NCI-H187 treated with DMSO at 0.1 percent for 48 hours (cell line): Measurements from ENCODE around the gene SND1.
A peak's percentile ranks its signal among the peaks of the same experiment; 100 is the strongest.

Experiments used
- DNase-seq: peaks from one replicate; lab custom pipeline; 2025; lab: John Stamatoyannopoulos, UW

The SND1 gene

GRCh38 chr7:127907110-127908040, 255.4 kb downstream of the SND1 start:
- DNase-seq, result no peak

GRCh38 chr7:127908430-127909258, 256.6 kb downstream of the SND1 start:
- DNase-seq, result no peak

- DNase-seq, result no peak
Observed at GRCh38 chr7:127909424-127910152, 257.6 kb downstream of the SND1 start.

GRCh38 chr7:127910670-127911069, 258.7 kb downstream of the SND1 start:
- no peak for DNase-seq

GRCh38 chr7:127911968-127912511, 260.0 kb downstream of the SND1 start:
- no peak for DNase-seq

- DNase-seq, result peak; percentile 18
Observed at GRCh38 chr7:127912901-127913300, 260.9 kb downstream of the SND1 start.

- DNase-seq, result no peak
Observed at GRCh38 chr7:127913686-127914085, 261.7 kb downstream of the SND1 start.

GRCh38 chr7:127914693-127915092, 262.7 kb downstream of the SND1 start:
- no peak for DNase-seq

GRCh38 chr7:127916735-127917134, 264.7 kb downstream of the SND1 start:
- DNase-seq, result no peak

- DNase-seq, result no peak
Observed at GRCh38 chr7:127918130-127918529, 266.1 kb downstream of the SND1 start.

GRCh38 chr7:127920787-127921438, 268.9 kb downstream of the SND1 start:
- no peak for DNase-seq

GRCh38 chr7:127922656-127923055, 270.7 kb downstream of the SND1 start:
- no peak for DNase-seq

GRCh38 chr7:127924874-127925273, 272.9 kb downstream of the SND1 start:
- no peak for DNase-seq

GRCh38 chr7:127927348-127927696, 275.3 kb downstream of the SND1 start:
- no peak for DNase-seq

- DNase-seq, result no peak
Observed at GRCh38 chr7:127928222-127928621, 276.2 kb downstream of the SND1 start.

- DNase-seq, result no peak
Observed at GRCh38 chr7:127928852-127929251, 276.9 kb downstream of the SND1 start.

- no peak for DNase-seq
Observed at GRCh38 chr7:127930341-127931328, 278.6 kb downstream of the SND1 start.

GRCh38 chr7:127932076-127932475, 280.1 kb downstream of the SND1 start:
- no peak for DNase-seq

GRCh38 chr7:127932496-127932895, 280.5 kb downstream of the SND1 start:
- no peak for DNase-seq

- DNase-seq, result no peak
Observed at GRCh38 chr7:127933146-127933545, 281.2 kb downstream of the SND1 start.
